OCI-LY7 (cell line): ENCODE results near the gene BRIP1.

Source experiments
- EZH2phosphoT487 ChIP-seq: fragments of 200-600 bp; sonication (generic); IDR thresholded peaks from 2 replicates; pipeline ENCODE4 v1.6.1; 2018; ENCODE audit warnings: low read depth, borderline replicate concordance, mild to moderate bottlenecking, mixed run types, antibody characterized with exemption, low read length, moderate library complexity, mixed read lengths
- TF ChIP-seq, protein P1 (sequence below): fragments of 200-600 bp; sonication (generic); conservative IDR thresholded peaks from 2 replicates; pipeline ENCODE4 v1.5.1; 2014; ENCODE audit warnings: mild to moderate bottlenecking, antibody characterized with exemption, low read length, moderate library complexity, mixed read lengths

DNA sequence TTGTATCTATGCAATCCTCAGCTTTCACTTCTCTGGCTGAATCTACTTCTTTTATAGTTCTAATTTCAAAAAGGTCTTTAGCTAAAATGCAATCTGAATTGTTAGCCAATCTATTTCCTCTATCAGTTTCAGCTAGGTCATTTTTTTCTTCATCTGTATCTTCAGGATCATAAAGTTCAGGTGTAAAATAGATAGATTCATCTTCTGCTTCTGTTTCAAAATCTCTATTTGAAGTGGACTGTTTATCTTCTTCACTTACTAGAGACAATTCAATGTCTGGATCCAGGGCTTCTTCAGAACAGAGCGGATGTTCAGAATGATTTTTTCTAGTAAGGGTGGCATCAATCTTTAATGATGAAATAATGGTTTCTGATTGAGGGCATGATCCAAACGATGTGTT is 179.9 kb downstream of the BRIP1 start:
- TF ChIP-seq EZH2phosphoT487, result no peak
- TF ChIP-seq, protein P1, sequence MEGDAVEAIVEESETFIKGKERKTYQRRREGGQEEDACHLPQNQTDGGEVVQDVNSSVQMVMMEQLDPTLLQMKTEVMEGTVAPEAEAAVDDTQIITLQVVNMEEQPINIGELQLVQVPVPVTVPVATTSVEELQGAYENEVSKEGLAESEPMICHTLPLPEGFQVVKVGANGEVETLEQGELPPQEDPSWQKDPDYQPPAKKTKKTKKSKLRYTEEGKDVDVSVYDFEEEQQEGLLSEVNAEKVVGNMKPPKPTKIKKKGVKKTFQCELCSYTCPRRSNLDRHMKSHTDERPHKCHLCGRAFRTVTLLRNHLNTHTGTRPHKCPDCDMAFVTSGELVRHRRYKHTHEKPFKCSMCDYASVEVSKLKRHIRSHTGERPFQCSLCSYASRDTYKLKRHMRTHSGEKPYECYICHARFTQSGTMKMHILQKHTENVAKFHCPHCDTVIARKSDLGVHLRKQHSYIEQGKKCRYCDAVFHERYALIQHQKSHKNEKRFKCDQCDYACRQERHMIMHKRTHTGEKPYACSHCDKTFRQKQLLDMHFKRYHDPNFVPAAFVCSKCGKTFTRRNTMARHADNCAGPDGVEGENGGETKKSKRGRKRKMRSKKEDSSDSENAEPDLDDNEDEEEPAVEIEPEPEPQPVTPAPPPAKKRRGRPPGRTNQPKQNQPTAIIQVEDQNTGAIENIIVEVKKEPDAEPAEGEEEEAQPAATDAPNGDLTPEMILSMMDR, result no peak
